ENCODE data around the gene AWAT1. TPM values are rescaled to one million over a fixed set of nuclear protein-coding genes. Genes with fewer than 3 reads are reported as not detected.

Gene AWAT1
- total and polyA plus RNA-seq, 2 experiments from 2014 or later: not detected

DNA sequence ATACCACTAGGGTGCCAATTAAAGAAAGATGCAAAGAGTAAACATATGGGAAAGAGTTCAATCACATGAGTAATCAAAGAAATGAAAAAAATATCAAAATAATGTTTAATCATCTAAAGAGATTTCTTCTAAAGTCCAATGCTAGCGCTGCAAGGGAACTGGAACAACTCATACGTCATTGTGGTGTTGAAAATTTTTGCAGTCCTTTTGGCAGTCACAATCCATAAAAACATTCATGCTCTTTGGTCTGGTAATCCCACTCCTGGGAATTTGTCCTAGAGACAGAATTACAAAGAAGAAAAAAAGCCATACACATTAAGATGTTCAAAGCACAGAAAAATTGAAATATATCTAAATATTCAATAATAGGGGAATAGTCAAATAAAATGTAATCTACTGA lies 21.0 kb downstream of the AWAT1 start:
- in situ Hi-C loops (cut with MboI): no loop called here
- Histone ChIP-seq H3K27ac (no peak overlapping the region), H4K20me1 (ENCODE audit: insufficient read depth) (no peaks in the 10 kb centered on the region), H3F3A (ENCODE audit: insufficient read depth) (no peaks in the 10 kb centered on the region), H3K27me3 (replicated peaks; ENCODE audit: insufficient read depth) (no peaks in the 10 kb centered on the region), H3K79me2 (ENCODE audit: insufficient read depth) (no peaks in the 10 kb centered on the region), H3K9ac (no peak overlapping the region), H3K4me2 (ENCODE audit: unreplicated experiment) (no peak overlapping the region), H3K9me2 (ENCODE audit: insufficient read depth) (no peaks in the 10 kb centered on the region), H3K4me1 (ENCODE audit: insufficient read depth) (peaks cover 10% of the 10 kb centered on the region), H3K36me3 (ENCODE audit: low read depth) (no peaks in the 10 kb centered on the region), H3K4me3 (no peak overlapping the region), H3K9me3 (ENCODE audit: low read depth) (no peaks in the 10 kb centered on the region), H2AFZ (no peak overlapping the region)
- TF ChIP-seq EZH2 (IDR thresholded peaks at IDR 0.05; ENCODE audit: insufficient read depth, poor library complexity, severe bottlenecking): no peak
- no peak for TF ChIP-seq EZH2phosphoT487 (IDR thresholded peaks at IDR 0.05; ENCODE audit: insufficient read depth, low read depth)
- 50 to 57% methylated on average over 2 of the region's 2 CpGs for whole genome bisulfite sequencing, 2 experiments (ENCODE audit: low coverage in 1 of 2, low lambda C conversion rate in 2 of 2, missing lambda C conversion rate in 2 of 2)
- no peak for DNase-seq

DNA sequence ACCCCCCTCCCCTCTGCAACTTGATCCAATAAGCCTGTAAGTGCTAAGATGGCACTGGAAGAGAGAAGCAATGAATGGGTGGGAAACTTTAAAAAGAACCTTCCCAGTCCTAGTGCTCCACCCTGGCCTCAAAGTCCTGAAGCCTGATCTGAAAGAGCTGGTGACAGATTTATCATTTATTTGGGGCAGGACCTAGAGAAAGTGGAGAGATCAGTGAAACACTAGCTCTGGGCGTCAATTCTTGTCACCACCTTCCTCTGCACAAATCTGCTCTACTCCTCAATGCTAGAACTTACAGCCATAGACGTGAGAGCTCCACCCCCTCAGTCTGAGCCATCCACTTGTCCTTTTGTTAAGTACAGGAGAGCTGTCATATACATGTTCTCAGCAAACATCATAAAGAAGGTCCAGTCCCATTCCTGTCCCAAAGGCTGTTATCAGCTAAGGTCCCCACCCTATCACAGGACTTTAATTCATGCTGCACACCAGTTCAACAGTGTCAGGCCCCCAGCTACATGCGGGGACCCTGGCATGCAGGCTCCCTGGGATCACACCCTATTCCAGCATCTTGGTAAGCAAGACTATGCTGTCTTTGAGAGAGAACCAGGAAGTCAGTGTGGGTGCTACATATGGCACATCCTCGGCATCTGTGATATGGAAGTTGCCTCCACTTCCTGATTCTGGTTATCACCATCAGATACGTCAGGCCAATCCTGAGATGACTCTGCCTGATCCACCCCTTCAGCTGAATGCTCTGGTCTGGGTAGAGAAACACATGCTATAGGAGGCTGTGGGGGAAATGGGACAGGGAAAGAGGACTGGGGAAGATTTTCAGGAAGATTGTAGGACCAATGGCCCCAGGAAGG lies 23.2 kb downstream of the AWAT1 start:
- Histone ChIP-seq H3K4me2 (ENCODE audit: unreplicated experiment) (no peak overlapping the region), H3F3A (ENCODE audit: insufficient read depth) (no peaks in the 10 kb centered on the region), H3K27ac (no peak overlapping the region), H3K4me3 (no peak overlapping the region), H3K27me3 (replicated peaks; ENCODE audit: insufficient read depth) (no peaks in the 10 kb centered on the region), H3K9me2 (ENCODE audit: insufficient read depth) (no peaks in the 10 kb centered on the region), H3K36me3 (ENCODE audit: low read depth) (no peaks in the 10 kb centered on the region), H4K20me1 (ENCODE audit: insufficient read depth) (no peaks in the 10 kb centered on the region), H3K9me3 (ENCODE audit: low read depth) (no peaks in the 10 kb centered on the region), H2AFZ (no peak overlapping the region), H3K9ac (no peak overlapping the region), H3K79me2 (ENCODE audit: insufficient read depth) (no peaks in the 10 kb centered on the region), H3K4me1 (ENCODE audit: insufficient read depth) (peaks cover 10% of the 10 kb centered on the region)
- WGBS, 2 experiments (ENCODE audit: low coverage in 1 of 2, low lambda C conversion rate in 2 of 2, missing lambda C conversion rate in 2 of 2): 68 to 71% methylated on average over 5 of the region's 5 CpGs
- no peak for TF ChIP-seq EZH2 (IDR thresholded peaks at IDR 0.05; ENCODE audit: insufficient read depth, poor library complexity, severe bottlenecking)
- no peak for TF ChIP-seq EZH2phosphoT487 (IDR thresholded peaks at IDR 0.05; ENCODE audit: insufficient read depth, low read depth)
- DNase-seq: no peak
- in situ Hi-C loops (cut with MboI): no loop called here

DNA sequence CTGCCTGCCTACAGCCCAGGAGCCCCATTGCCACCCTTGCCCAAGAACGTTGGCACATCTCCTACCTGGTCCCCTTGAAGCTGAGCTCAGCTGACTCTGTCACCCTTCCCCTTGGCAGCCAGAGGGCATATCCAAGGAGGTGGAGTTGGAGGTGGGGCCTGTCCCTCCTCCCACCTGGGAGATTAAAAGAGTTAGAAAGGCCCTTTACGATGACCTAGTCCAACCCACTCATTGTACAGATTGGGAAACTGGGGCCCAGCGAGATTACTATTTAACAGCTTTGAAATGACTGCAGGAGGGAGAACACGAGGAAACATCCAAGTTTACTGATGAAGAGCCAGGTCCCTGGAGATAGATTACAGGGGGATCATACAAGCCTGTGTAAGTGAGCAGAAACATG lies 25.6 kb downstream of the AWAT1 start, which contains the start of gene P2RY4:
P2RY4 (minus strand) TSS at position 101 of the 400 bp plus-strand sequence. CDS start 580 bp downstream, outside the sequence.
- no peaks in the 10 kb centered on the region for H3K36me3 ChIP-seq (ENCODE audit: low read depth)
- no peaks in the 10 kb centered on the region for H3F3A ChIP-seq (ENCODE audit: insufficient read depth)
- no peak within 1 kb of the TSS for H3K4me2 ChIP-seq (ENCODE audit: unreplicated experiment)
- WGBS, 2 experiments (ENCODE audit: low coverage in 1 of 2, low lambda C conversion rate in 2 of 2, missing lambda C conversion rate in 2 of 2): 70% methylated on average over 3 to 4 of the region's 4 CpGs
- no peak for DNase-seq
- H3K4me3 ChIP-seq: no peak within 1 kb of the TSS
- H3K27ac ChIP-seq: no peak within 1 kb of the TSS
- no peak within 1 kb of the TSS for H3K9ac ChIP-seq
- TF ChIP-seq EZH2 (IDR thresholded peaks at IDR 0.05; ENCODE audit: insufficient read depth, poor library complexity, severe bottlenecking) (no peak), EZH2phosphoT487 (IDR thresholded peaks at IDR 0.05; ENCODE audit: insufficient read depth, low read depth) (no peak)
- no peaks in the 10 kb centered on the region for H3K4me1 ChIP-seq (ENCODE audit: insufficient read depth)
- no peaks in the 10 kb centered on the region for H3K9me3 ChIP-seq (ENCODE audit: low read depth)
- no peaks in the 10 kb centered on the region for H3K79me2 ChIP-seq (ENCODE audit: insufficient read depth)
- H2AFZ ChIP-seq: no peak within 1 kb of the TSS
- no peaks in the 10 kb centered on the region for H3K27me3 ChIP-seq (replicated peaks; ENCODE audit: insufficient read depth)
- H3K9me2 ChIP-seq (ENCODE audit: insufficient read depth): no peaks in the 10 kb centered on the region
- in situ Hi-C loops (cut with MboI): no loop called here
- H4K20me1 ChIP-seq (ENCODE audit: insufficient read depth): no peaks in the 10 kb centered on the region

DNA sequence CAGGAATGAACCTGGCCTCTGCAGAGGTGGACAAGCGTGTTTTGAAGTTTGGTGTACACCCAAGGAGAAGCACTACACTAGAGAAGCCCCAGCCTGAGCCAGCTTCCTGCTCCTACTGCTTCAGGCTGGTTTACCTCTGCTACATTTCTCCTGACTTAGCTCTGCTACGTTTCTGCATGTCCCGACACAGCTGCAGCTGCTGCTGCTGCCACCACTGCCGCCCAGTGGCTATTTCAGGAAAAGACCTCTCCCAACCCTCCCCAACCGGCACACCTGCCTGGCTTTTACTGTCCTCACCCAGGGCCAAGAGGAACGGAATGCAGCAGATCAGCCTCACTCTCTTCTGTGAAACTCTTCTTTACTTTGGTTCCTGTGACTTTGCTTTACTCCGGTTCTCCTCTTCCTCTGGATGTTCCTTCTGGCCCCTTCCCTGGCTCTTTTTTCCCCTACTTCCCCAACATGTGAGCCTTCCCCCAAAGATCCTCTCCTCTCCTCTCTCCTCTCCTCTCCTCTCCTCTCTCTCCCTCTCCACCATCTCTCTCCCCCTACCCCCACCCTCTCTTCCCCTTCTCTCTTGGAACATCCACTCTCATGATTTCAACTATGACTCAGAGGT lies 28.6 kb downstream of the AWAT1 start:
- H3K4me1 ChIP-seq (ENCODE audit: insufficient read depth): no peaks in the 10 kb centered on the region
- no peaks in the 10 kb centered on the region for H3K27me3 ChIP-seq (replicated peaks; ENCODE audit: insufficient read depth)
- no peaks in the 10 kb centered on the region for H3K79me2 ChIP-seq (ENCODE audit: insufficient read depth)
- TF ChIP-seq EZH2 (IDR thresholded peaks at IDR 0.05; ENCODE audit: insufficient read depth, poor library complexity, severe bottlenecking) (no peak), EZH2phosphoT487 (IDR thresholded peaks at IDR 0.05; ENCODE audit: insufficient read depth, low read depth) (no peak)
- no peak overlapping the region for H2AFZ ChIP-seq
- H4K20me1 ChIP-seq (ENCODE audit: insufficient read depth): no peaks in the 10 kb centered on the region
- no peak overlapping the region for H3K4me3 ChIP-seq
- 13 to 60% methylated on average over 2 to 7 of the region's 7 CpGs for WGBS, 2 experiments (ENCODE audit: low coverage in 1 of 2, low lambda C conversion rate in 2 of 2, missing lambda C conversion rate in 2 of 2)
- H3K36me3 ChIP-seq (ENCODE audit: low read depth): no peaks in the 10 kb centered on the region
- H3K9me3 ChIP-seq (ENCODE audit: low read depth): no peaks in the 10 kb centered on the region
- no peak overlapping the region for H3K27ac ChIP-seq
- H3K9me2 ChIP-seq (ENCODE audit: insufficient read depth): no peaks in the 10 kb centered on the region
- no peak overlapping the region for H3K4me2 ChIP-seq (ENCODE audit: unreplicated experiment)
- no peak overlapping the region for H3K9ac ChIP-seq
- DNase-seq: peak; percentile 61
- in situ Hi-C loops (cut with MboI): no loop called here
- no peaks in the 10 kb centered on the region for H3F3A ChIP-seq (ENCODE audit: insufficient read depth)
